GM18526 (cell line): ENCODE data around the gene BRSK2.

ENCODE experiments used
- POLR2A ChIP-seq: IDR thresholded peaks from 3 replicates; pipeline ENCODE4 v1.6.1; 2011; ENCODE audit not compliant: insufficient read length; ENCODE audit errors: extremely low read depth

BRSK2 gene

GRCh38 chr11:1387961-1388762 lies 1.6 kb upstream of the BRSK2 start:
- no peak for TF ChIP-seq POLR2A

- no peak for TF ChIP-seq POLR2A
Measured at GRCh38 chr11:1388763-1389102, 1.0 kb upstream of the BRSK2 start.

- no peak for TF ChIP-seq POLR2A
Measured at GRCh38 chr11:1389103-1389931, 417 bp upstream of the BRSK2 start.

GRCh38 chr11:1390569-1391164 lies 933 bp downstream of the BRSK2 start:
- no peak for TF ChIP-seq POLR2A

- no peak for TF ChIP-seq POLR2A
Measured at GRCh38 chr11:1391165-1392075, 1.7 kb downstream of the BRSK2 start.

- no peak for TF ChIP-seq POLR2A
Measured at GRCh38 chr11:1392111-1392510, 2.4 kb downstream of the BRSK2 start.

GRCh38 chr11:1392561-1392960 lies 2.8 kb downstream of the BRSK2 start:
- no peak for TF ChIP-seq POLR2A

GRCh38 chr11:1393038-1393710 lies 3.4 kb downstream of the BRSK2 start:
- TF ChIP-seq POLR2A: no peak

- TF ChIP-seq POLR2A: no peak
Measured at GRCh38 chr11:1394936-1395772, 5.4 kb downstream of the BRSK2 start.

- TF ChIP-seq POLR2A: no peak
Measured at GRCh38 chr11:1395773-1396374, 6.1 kb downstream of the BRSK2 start.

GRCh38 chr11:1396375-1396841 lies 6.7 kb downstream of the BRSK2 start:
- TF ChIP-seq POLR2A: no peak

- TF ChIP-seq POLR2A: no peak
Measured at GRCh38 chr11:1397146-1397861, 7.6 kb downstream of the BRSK2 start.
